OCI-LY7 (cell line): ENCODE measurements around the gene CSF2RB. TPM values are rescaled to one million over a fixed set of nuclear protein-coding genes. Genes with fewer than 3 reads are reported as not detected.

Experiments
- BruUV-seq: library from RNA; stranded (reverse); fragments of 400-500 nt; replicated peaks from 2 replicates; lab custom pipeline; 2021; lab: Mats Ljungman, UMichigan
- CTCF ChIA-PET: fragments of 300-600 bp; sonication (Branson Sonifier 250); formaldehyde crosslinking; loops from one replicate; lab custom pipeline; 2022; ENCODE audit warnings: antibody characterized with exemption; ENCODE audit not compliant: unreplicated experiment; lab: Charles Lee
- POLR2A ChIA-PET: fragments of 300-600 bp; sonication (Branson Sonifier 250); formaldehyde crosslinking; loops from one replicate; lab custom pipeline; 2022; ENCODE audit warnings: antibody characterized with exemption; lab: Charles Lee
- DNase-seq: peaks from one replicate; pipeline ENCODE4 v3.0.0-alpha.2; 2015; ENCODE audit warnings: low spot score
- H2AFZ ChIP-seq: fragments of 200-600 bp; sonication (generic), shearing (Covaris generic); 2 replicates; pipeline ENCODE4 v1.6.1; 2014; ENCODE audit warnings: mild to moderate bottlenecking, antibody characterized with exemption, low read length, moderate library complexity
- H3K27ac ChIP-seq: fragments of 200-600 bp; sonication (generic); 2 replicates; pipeline ENCODE4 v1.5.1; 2014; ENCODE audit warnings: mixed run types, low read depth, mild to moderate bottlenecking, moderate library complexity, low read length, inconsistent platforms; ENCODE audit not compliant: poor library complexity, severe bottlenecking
- H3K36me3 ChIP-seq: fragments of 200-600 bp; sonication (generic); 2 replicates; pipeline ENCODE4 v1.6.1; 2014; ENCODE audit warnings: mild to moderate bottlenecking, antibody characterized with exemption, low read length, moderate library complexity, mixed read lengths; ENCODE audit not compliant: insufficient read depth
- H3K4me1 ChIP-seq: fragments of 200-600 bp; sonication (generic); 2 replicates; pipeline ENCODE4 v1.5.1; 2014; ENCODE audit warnings: mild to moderate bottlenecking, low read length; ENCODE audit not compliant: insufficient read depth, poor library complexity, severe bottlenecking
- H3K4me2 ChIP-seq: fragments of 200-600 bp; sonication (generic); 2 replicates; pipeline ENCODE4 v1.6.1; 2014; ENCODE audit warnings: mild to moderate bottlenecking, low read length
- H3K4me3 ChIP-seq: fragments of 200-600 bp; sonication (generic); 2 replicates; pipeline ENCODE4 v1.5.1; 2014; ENCODE audit warnings: mild to moderate bottlenecking, low read depth, low read length; ENCODE audit not compliant: poor library complexity, severe bottlenecking
- H3K79me2 ChIP-seq: fragments of 200-600 bp; sonication (generic); 2 replicates; pipeline ENCODE4 v1.6.1; 2016; ENCODE audit warnings: low read depth, mild to moderate bottlenecking, low read length, moderate library complexity, mixed read lengths; ENCODE audit not compliant: insufficient read depth
- H3K9me2 ChIP-seq: fragments of 200-600 bp; sonication (generic); 2 replicates; pipeline ENCODE4 v1.6.1; 2016; ENCODE audit warnings: mild to moderate bottlenecking, low read length, mixed read lengths; ENCODE audit not compliant: insufficient read depth
- H3K9me3 ChIP-seq: fragments of 200-600 bp; sonication (generic); 2 replicates; pipeline ENCODE4 v1.6.1; 2014; ENCODE audit warnings: mild to moderate bottlenecking, mixed run types, low read length, mixed read lengths
- H4K20me1 ChIP-seq: fragments of 200-600 bp; sonication (generic); 2 replicates; pipeline ENCODE4 v1.6.1; 2014; ENCODE audit warnings: mild to moderate bottlenecking, antibody characterized with exemption, low read length, moderate library complexity, mixed read lengths; ENCODE audit not compliant: insufficient read depth
- EZH2phosphoT487 ChIP-seq: fragments of 200-600 bp; sonication (generic); IDR thresholded peaks from 2 replicates; pipeline ENCODE4 v1.6.1; 2018; ENCODE audit warnings: low read depth, borderline replicate concordance, mild to moderate bottlenecking, mixed run types, antibody characterized with exemption, low read length, moderate library complexity, mixed read lengths
- intact Hi-C: fragments of 100-400 bp; cut with micrococcal nuclease; formaldehyde crosslinking; loops from one replicate; pipeline ENCODE4 v1.10.0; 2022; ENCODE audit not compliant: unreplicated experiment
- total RNA-seq, 2 experiments: library from RNA; depleted of rRNA in 1 of 2; stranded (reverse); fragments of >200 nt in 1 of 2; shearing (Covaris generic) in 1 of 2; gene quantifications; 2 replicates each; pipeline ENCODE4 v1.2.3, GENCODE V29; 2014 to 2022
- TF ChIP-seq, protein P1 (sequence below): fragments of 200-600 bp; sonication (generic); conservative IDR thresholded peaks from 2 replicates; pipeline ENCODE4 v1.5.1; 2014; ENCODE audit warnings: mild to moderate bottlenecking, antibody characterized with exemption, low read length, moderate library complexity, mixed read lengths

Gene CSF2RB
- total RNA-seq, 2 experiments from 2014 or later = 6.2 to 23.4 TPM

DNA sequence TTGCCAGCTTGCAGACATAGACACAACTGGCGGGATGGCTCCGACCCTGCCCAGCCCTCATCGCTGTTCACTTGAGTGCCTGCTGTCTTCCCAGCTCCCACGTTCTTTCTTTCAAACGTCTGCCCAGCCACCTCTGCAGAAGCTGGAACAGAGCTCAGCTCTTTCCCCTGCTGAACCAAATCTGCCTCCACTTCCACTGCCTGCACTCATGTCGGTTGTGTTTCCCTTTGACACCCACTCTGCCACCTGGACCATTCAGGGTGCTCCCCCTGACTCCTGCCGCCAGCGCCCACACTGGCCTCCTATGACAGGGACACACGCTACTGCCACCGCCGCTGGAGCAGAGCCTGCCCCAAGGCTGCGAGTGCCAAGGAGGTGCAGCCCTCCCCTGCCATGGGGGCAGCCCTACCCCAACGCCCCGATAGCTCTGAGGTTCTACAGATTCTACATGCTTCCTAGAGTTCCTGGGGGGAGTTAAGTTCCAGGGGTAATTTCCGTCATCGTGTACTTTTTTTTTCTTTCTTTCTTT lies 67.9 kb downstream of the CSF2RB start:
- Histone ChIP-seq H3K27ac (no peak overlapping the region), H2AFZ (no peak overlapping the region), H4K20me1 (no peaks in the 10 kb centered on the region), H3K36me3 (no peaks in the 10 kb centered on the region), H3K4me1 (peaks cover 5% of the 10 kb centered on the region), H3K4me3 (no peak overlapping the region), H3K9me2 (no peaks in the 10 kb centered on the region), H3K79me2 (no peaks in the 10 kb centered on the region), H3K4me2 (no peak overlapping the region), H3K9me3 (peaks cover 12% of the 10 kb centered on the region)
- no TSS peak for BruUV-seq
- ChIA-PET CTCF (no interaction called here), POLR2A (no interaction called here)
- TF ChIP-seq, protein P1, sequence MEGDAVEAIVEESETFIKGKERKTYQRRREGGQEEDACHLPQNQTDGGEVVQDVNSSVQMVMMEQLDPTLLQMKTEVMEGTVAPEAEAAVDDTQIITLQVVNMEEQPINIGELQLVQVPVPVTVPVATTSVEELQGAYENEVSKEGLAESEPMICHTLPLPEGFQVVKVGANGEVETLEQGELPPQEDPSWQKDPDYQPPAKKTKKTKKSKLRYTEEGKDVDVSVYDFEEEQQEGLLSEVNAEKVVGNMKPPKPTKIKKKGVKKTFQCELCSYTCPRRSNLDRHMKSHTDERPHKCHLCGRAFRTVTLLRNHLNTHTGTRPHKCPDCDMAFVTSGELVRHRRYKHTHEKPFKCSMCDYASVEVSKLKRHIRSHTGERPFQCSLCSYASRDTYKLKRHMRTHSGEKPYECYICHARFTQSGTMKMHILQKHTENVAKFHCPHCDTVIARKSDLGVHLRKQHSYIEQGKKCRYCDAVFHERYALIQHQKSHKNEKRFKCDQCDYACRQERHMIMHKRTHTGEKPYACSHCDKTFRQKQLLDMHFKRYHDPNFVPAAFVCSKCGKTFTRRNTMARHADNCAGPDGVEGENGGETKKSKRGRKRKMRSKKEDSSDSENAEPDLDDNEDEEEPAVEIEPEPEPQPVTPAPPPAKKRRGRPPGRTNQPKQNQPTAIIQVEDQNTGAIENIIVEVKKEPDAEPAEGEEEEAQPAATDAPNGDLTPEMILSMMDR = no peak
- no peak for TF ChIP-seq EZH2phosphoT487
- DNase-seq = no peak
- intact Hi-C loops = no loop called here

DNA sequence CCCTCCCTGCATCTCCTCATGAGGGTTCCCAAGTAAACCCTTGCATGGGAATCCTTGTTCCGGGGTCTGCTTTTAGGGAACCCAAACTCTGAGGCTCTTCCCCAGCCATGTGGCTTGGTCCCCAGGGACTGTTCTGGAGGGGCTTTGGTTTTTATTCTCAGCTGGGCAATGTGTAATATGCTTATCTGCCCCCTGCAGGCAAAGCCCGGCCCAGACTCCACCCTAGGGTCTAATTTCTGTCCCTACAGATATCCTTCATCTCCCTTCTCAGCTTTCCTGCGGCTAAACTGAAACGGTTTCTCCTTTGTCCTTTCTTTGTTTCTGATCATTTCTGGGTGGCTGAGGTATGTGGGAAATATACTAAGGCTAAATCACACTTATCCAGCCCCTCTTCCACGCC lies 68.7 kb downstream of the CSF2RB start:
- no peak for TF ChIP-seq EZH2phosphoT487
- TF ChIP-seq, protein P1 = peak; percentile 51
- Histone ChIP-seq H3K4me3 (no peak overlapping the region), H3K4me2 (no peak overlapping the region), H3K4me1 (peaks cover 5% of the 10 kb centered on the region), H3K9me2 (no peaks in the 10 kb centered on the region), H3K27ac (no peak overlapping the region), H3K36me3 (no peaks in the 10 kb centered on the region), H3K9me3 (peaks cover 14% of the 10 kb centered on the region), H4K20me1 (no peaks in the 10 kb centered on the region), H3K79me2 (no peaks in the 10 kb centered on the region), H2AFZ (no peak overlapping the region)
- DNase-seq = peak; percentile 29
- CTCF ChIA-PET = interaction anchor here (0.5 kb wide), 1 partner anchor 10 kb away, joined by 4 read pairs; no protein-coding TSS in a partner anchor
- intact Hi-C loops = no loop called here
- POLR2A ChIA-PET = no interaction called here
- BruUV-seq = no TSS peak

DNA sequence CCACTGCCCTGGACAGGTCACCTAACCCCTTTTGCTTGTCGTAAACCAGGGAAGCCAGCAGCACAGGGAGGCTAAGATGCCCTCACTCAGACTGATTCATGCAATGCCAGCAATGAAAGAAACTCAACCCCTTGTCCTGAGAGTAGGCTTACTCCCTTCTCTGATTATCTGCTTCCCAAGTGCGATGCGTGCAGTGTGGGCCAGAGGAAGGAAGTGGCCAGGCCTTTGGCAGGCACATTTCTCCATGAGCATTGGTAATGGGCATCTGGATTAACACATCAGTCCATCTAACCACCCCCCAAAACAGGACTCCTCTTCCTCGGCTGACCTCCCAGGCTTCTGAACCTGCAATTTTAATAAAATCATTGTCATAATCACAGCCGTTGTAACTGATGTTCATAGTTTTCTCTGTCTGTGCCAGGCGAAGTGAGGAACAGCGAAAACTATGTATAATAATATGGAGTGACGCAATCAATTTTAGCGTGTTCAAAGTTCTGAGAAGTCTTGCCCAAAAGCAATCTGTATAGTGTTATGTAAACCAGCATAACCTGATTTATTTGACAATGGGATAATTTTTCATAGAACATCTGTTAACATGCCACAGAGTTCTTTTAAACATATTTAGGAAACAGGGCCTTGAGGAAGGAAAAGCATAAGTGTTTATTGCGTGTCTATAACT lies 71.9 kb downstream of the CSF2RB start:
- BruUV-seq = no TSS peak
- no peak overlapping the region for H2AFZ ChIP-seq
- no peak overlapping the region for H3K27ac ChIP-seq
- DNase-seq = no peak
- ChIA-PET POLR2A (no interaction called here), CTCF (no interaction called here)
- H3K9me2 ChIP-seq = no peaks in the 10 kb centered on the region
- H3K4me3 ChIP-seq = no peak overlapping the region
- no peak overlapping the region for H3K4me2 ChIP-seq
- H3K9me3 ChIP-seq = peaks cover 14% of the 10 kb centered on the region
- no peaks in the 10 kb centered on the region for H3K36me3 ChIP-seq
- no peaks in the 10 kb centered on the region for H3K79me2 ChIP-seq
- H4K20me1 ChIP-seq = no peaks in the 10 kb centered on the region
- intact Hi-C loops = no loop called here
- H3K4me1 ChIP-seq = no peaks in the 10 kb centered on the region
- no peak for TF ChIP-seq EZH2phosphoT487
- TF ChIP-seq, protein P1 = no peak
